Neuron (in vitro differentiated cells): ENCODE measurements around the gene SEC22A.

Experiments
- H2AFZ ChIP-seq: one replicate; pipeline ENCODE4 v1.6.1; 2013; ENCODE audit warnings: low read depth, mild to moderate bottlenecking, inconsistent platforms, low read length, moderate library complexity
- H3K27me3 ChIP-seq: one replicate; pipeline ENCODE4 v1.6.1; 2013; ENCODE audit warnings: low read length; ENCODE audit not compliant: insufficient read depth
- H3K36me3 ChIP-seq: one replicate; pipeline ENCODE4 v1.6.1; 2013; ENCODE audit warnings: low read length; ENCODE audit not compliant: insufficient read depth
- H3K4me1 ChIP-seq: one replicate; pipeline ENCODE4 v1.6.1; 2013; ENCODE audit warnings: low read length; ENCODE audit not compliant: insufficient read depth
- H3K4me3 ChIP-seq: 2 replicates; pipeline ENCODE4 v1.5.1; 2013; ENCODE audit warnings: mild to moderate bottlenecking, low read length, moderate library complexity
- H3K9me3 ChIP-seq: one replicate; pipeline ENCODE4 v1.6.1; 2013; ENCODE audit warnings: low read length

Gene SEC22A

DNA sequence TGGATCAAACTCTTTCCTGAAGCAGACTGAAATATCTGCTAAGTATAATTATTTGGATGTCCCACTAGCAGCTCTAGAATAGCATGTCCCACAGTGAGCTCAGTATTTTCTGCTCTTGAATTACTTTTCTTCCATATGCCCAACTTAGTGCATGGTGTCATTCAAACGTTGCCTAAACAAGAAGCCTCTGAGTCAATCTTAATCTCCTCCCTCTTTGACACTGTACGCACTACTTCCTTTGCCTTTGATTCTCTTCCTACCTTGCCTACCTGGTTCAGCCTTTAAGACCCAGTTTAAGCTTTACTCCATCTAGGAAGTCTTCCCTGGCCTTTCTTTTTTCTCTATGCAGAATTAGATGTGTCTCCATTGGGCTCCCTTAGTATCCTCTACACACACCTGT is 54.5 kb downstream of the SEC22A start:
- Histone ChIP-seq H3K4me1 (peaks cover 6% of the 10 kb centered on the region), H3K27me3 (no peaks in the 10 kb centered on the region), H3K36me3 (no peaks in the 10 kb centered on the region), H2AFZ (no peak overlapping the region), H3K9me3 (no peaks in the 10 kb centered on the region), H3K4me3 (no peak overlapping the region)

GRCh38 chr3:123258359-123258758 is 56.6 kb downstream of the SEC22A start:
- H3K36me3 ChIP-seq, result no peaks in the 10 kb centered on the region
- H3K9me3 ChIP-seq, result no peaks in the 10 kb centered on the region
- peaks cover 6% of the 10 kb centered on the region for H3K4me1 ChIP-seq

DNA sequence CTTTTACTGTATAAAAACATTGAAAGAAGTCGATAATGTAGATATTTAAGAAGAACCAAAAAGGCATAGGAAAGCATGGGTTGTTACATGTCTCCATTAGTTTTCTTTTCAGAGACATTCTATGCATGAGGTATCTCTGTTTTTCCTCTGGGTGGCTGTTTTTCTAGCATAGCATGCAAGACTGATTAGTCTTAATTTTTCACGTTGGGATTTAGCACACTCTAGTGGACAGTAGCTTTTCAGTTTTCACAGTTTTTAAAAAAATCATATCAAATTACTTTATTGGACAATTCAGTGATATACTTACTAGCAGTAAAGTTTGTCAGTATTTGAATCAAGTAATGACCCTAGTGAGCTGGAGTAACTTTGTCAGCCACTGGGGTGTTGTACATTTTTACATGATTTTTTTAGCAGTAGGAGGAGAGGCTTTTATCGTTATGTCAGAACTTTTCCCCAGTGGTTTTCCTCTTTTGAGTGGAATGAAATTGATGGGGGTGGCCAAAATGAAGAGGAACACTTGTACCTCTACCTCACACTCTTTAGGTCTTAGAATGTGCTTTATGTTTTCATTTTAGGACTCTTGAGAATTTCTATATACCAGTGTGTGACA is 57.2 kb downstream of the SEC22A start:
- no peak overlapping the region for H2AFZ ChIP-seq
- H3K9me3 ChIP-seq, result no peaks in the 10 kb centered on the region
- peaks cover 6% of the 10 kb centered on the region for H3K4me1 ChIP-seq
- peaks cover under 1% of the 10 kb centered on the region for H3K36me3 ChIP-seq
- H3K27me3 ChIP-seq, result no peaks in the 10 kb centered on the region
- no peak overlapping the region for H3K4me3 ChIP-seq

More at GRCh38 chr3:123258359-123258758, 56.6 kb downstream of the SEC22A start:
- Histone ChIP-seq H3K27me3 (no peaks in the 10 kb centered on the region), H2AFZ (no peak overlapping the region), H3K4me3 (no peak overlapping the region)

DNA sequence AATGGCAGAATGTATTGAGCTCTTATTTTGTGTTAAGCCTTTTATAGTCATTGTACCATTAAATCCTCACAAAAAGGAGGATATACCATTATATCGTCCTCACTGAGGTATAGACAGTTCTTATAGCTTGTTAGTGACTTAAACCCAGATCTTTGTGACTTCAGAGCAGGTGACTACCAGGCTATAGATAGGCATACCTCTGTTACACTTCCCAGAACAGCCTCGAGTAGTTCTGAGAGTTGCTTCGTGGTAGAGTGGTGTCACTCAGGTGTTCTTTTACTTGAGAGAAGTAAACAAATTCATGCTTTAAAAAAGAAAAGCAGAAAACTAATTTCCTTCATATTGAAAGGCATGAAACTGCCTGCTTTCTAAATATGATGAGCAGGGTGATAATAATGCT is 59.9 kb downstream of the SEC22A start:
- Histone ChIP-seq H3K9me3 (peaks cover 5% of the 10 kb centered on the region), H3K27me3 (no peaks in the 10 kb centered on the region), H3K4me3 (no peak overlapping the region), H3K4me1 (peaks cover 6% of the 10 kb centered on the region), H3K36me3 (peaks cover 15% of the 10 kb centered on the region), H2AFZ (no peak overlapping the region)

- no peak overlapping the region for H3K4me3 ChIP-seq
- peaks cover 6% of the 10 kb centered on the region for H3K4me1 ChIP-seq
- H2AFZ ChIP-seq, result no peak overlapping the region
These were observed 60.5 kb downstream of the SEC22A start for GRCh38 chr3:123262226-123262625.

DNA sequence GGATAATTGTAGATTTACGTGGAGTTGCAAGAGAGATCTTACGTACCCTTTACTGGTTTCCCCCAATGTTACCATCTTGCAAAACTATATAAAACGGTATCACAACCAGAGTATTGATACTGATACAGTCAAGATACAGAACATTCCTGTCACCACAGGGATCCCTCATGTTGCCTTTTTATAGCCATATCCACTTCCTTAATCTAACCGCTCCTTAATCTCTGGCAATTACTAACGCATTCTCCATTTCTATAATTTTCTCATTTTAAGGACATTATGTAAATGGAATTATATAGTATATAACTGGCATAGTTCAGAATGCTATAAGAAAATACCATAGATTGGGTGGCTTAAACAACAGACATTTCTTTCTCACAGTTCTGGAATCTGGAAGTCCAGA is 61.1 kb downstream of the SEC22A start:
- Histone ChIP-seq H3K4me3 (no peak overlapping the region), H3K36me3 (peaks cover 16% of the 10 kb centered on the region), H3K9me3 (peaks cover 6% of the 10 kb centered on the region), H3K4me1 (peaks cover 6% of the 10 kb centered on the region), H2AFZ (no peak overlapping the region), H3K27me3 (no peaks in the 10 kb centered on the region)

More at GRCh38 chr3:123262226-123262625, 60.5 kb downstream of the SEC22A start:
- Histone ChIP-seq H3K9me3 (peaks cover 6% of the 10 kb centered on the region), H3K36me3 (peaks cover 16% of the 10 kb centered on the region), H3K27me3 (no peaks in the 10 kb centered on the region)

- Histone ChIP-seq H3K9me3 (peaks cover 6% of the 10 kb centered on the region), H2AFZ (no peak overlapping the region), H3K27me3 (no peaks in the 10 kb centered on the region), H3K4me3 (no peak overlapping the region), H3K4me1 (no peaks in the 10 kb centered on the region), H3K36me3 (peaks cover 16% of the 10 kb centered on the region)
These were observed 62.2 kb downstream of the SEC22A start for GRCh38 chr3:123263941-123264340.

DNA sequence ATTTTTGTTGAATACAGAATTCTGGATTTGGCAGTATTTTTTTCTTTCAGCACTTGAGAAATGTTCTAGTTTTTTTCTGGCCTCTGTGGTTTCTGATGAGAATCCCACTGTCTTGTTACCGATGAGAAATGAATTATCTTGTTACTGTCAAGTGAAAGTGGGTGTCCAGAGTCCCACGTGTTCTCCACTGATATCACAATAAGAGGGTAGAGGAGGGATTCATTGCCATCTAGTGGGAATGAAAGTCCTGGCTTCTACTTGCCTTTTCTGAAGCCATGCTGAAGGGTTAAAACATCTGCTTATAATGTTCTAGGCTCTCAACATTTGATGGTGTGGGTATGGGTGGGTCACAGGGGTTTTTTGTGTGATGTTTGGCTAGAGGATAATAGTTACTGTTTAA is 66.1 kb downstream of the SEC22A start:
- no peaks in the 10 kb centered on the region for H3K4me1 ChIP-seq
- H3K27me3 ChIP-seq, result no peaks in the 10 kb centered on the region
- peaks cover 21% of the 10 kb centered on the region for H3K36me3 ChIP-seq
- H3K4me3 ChIP-seq, result no peak overlapping the region
- H3K9me3 ChIP-seq, result peaks cover 6% of the 10 kb centered on the region
- H2AFZ ChIP-seq, result no peak overlapping the region

DNA sequence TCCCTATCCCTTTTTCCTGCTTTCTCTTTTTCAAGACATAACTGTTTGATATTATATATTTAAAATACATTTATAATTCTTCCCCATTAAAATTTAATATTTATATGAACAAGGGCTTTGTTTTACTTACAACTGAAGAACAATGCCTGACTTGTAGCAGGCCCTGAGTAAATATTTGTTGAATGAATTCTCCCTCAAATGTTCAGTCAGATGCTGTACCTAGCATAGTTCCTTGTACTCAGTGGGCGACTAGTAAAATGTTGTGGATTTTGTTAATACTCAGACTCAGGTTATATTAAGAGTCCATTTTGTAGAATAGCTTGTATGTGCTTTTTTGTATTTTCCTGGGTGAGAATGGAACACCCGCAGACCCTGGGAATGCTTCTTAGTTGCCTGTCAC is 69.1 kb downstream of the SEC22A start:
- Histone ChIP-seq H3K4me3 (no peak overlapping the region), H3K27me3 (no peaks in the 10 kb centered on the region)

GRCh38 chr3:123271466-123272159 is 69.9 kb downstream of the SEC22A start:
- no peak overlapping the region for H2AFZ ChIP-seq
- H3K4me3 ChIP-seq, result no peak overlapping the region
- no peaks in the 10 kb centered on the region for H3K27me3 ChIP-seq
- peaks cover 1% of the 10 kb centered on the region for H3K9me3 ChIP-seq
- H3K36me3 ChIP-seq, result peaks cover 7% of the 10 kb centered on the region
- peaks cover 7% of the 10 kb centered on the region for H3K4me1 ChIP-seq

More for the DNA sequence above, 69.1 kb downstream of the SEC22A start:
- H3K36me3 ChIP-seq, result peaks cover 8% of the 10 kb centered on the region
- H3K4me1 ChIP-seq, result peaks cover 2% of the 10 kb centered on the region
- H3K9me3 ChIP-seq, result peaks cover 3% of the 10 kb centered on the region
- H2AFZ ChIP-seq, result no peak overlapping the region

- H3K4me1 ChIP-seq, result peaks cover 7% of the 10 kb centered on the region
- H3K27me3 ChIP-seq, result no peaks in the 10 kb centered on the region
- no peak overlapping the region for H3K4me3 ChIP-seq
- H3K36me3 ChIP-seq, result peaks cover 5% of the 10 kb centered on the region
- no peak overlapping the region for H2AFZ ChIP-seq
- no peaks in the 10 kb centered on the region for H3K9me3 ChIP-seq
These were observed 70.8 kb downstream of the SEC22A start for GRCh38 chr3:123272547-123272946.

- no peaks in the 10 kb centered on the region for H3K9me3 ChIP-seq
- H3K27me3 ChIP-seq, result no peaks in the 10 kb centered on the region
- no peak overlapping the region for H3K4me3 ChIP-seq
- H3K4me1 ChIP-seq, result peaks cover 7% of the 10 kb centered on the region
- H3K36me3 ChIP-seq, result peaks cover 5% of the 10 kb centered on the region
- H2AFZ ChIP-seq, result no peak overlapping the region
These were observed 73.9 kb downstream of the SEC22A start for GRCh38 chr3:123275691-123276090.

DNA sequence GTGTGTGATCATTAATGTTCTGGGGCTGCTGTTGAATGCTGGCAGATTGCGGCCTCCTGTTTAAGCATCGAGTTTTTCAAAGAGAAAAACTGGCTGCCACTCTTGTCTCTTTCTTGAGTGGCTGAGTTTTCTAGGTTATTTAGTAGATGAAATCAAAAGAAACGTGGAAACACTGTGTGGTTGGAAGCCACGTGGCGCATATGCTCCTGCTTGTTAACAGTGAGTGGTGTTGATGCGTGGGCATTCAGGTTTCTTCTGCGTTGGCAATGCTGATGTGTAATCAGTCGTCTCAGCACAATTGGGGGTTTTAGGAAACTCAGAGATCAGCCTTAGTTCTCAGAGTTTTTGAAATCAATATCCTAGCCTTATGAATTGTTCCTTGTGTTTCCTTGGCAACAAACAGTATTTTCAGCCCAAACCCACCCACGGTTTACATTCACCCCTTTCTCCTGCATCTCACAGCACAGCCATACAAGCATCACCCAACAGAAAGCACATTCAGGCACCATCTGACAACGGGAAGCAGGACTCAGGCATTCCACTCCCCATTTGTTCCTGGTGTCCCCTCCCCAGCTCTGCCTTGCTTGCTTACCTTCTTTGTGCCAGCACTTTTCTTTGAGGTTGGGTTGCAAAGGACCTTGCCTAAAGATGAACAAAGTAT is 74.7 kb downstream of the SEC22A start:
- peaks cover 4% of the 10 kb centered on the region for H3K36me3 ChIP-seq
- no peak overlapping the region for H3K4me3 ChIP-seq
- no peak overlapping the region for H2AFZ ChIP-seq
- H3K4me1 ChIP-seq, result peaks cover 7% of the 10 kb centered on the region
- H3K9me3 ChIP-seq, result no peaks in the 10 kb centered on the region
- H3K27me3 ChIP-seq, result no peaks in the 10 kb centered on the region
